WTC11 (cell line): ENCODE data around the gene KRT82.

ENCODE experiments used
- CBFB ChIP-seq: sonication (generic); formaldehyde crosslinking; IDR thresholded peaks from 2 replicates; pipeline ENCODE4 v1.8.1; 2022; ENCODE audit warnings: mild to moderate bottlenecking, low read depth, missing genetic modification reagents
- CTCF ChIP-seq: fragments of 200-600 bp; IDR thresholded peaks from 2 replicates; pipeline ENCODE4 v1.8.0; 2022; ENCODE audit warnings: antibody characterized with exemption
- FOXK1 ChIP-seq: sonication (generic); formaldehyde crosslinking; IDR thresholded peaks from 2 replicates; pipeline ENCODE4 v1.8.0; 2022; ENCODE audit warnings: mild to moderate bottlenecking, moderate library complexity, missing genetic modification reagents
- TEAD4 ChIP-seq: sonication (generic); formaldehyde crosslinking; IDR thresholded peaks from 2 replicates; pipeline ENCODE4 v1.8.0; 2022; ENCODE audit warnings: mild to moderate bottlenecking, missing genetic modification reagents

GRCh38 chr12:52392465-52393007, 13.6 kb downstream of the KRT82 start:
- TF ChIP-seq CTCF (no peak), FOXK1 (CRISPR knock-in tag) (no peak), CBFB (no peak), TEAD4 (CRISPR knock-in tag) (no peak)
